IMR-90 (cell line): ENCODE results near the gene NKTR. TPM values are rescaled to one million over a fixed set of nuclear protein-coding genes. Genes with fewer than 3 reads are reported as not detected.

Source experiments
- ATAC-seq: fragments of 200-7000 bp; cut with Tn5 transposase; 2 replicates; pipeline ENCODE4 v1.9.1; 2020; ENCODE audit warnings: low read depth, mild to moderate bottlenecking, moderate library complexity
- BruUV-seq: library from RNA; stranded (reverse); fragments of 400-500 nt; replicated peaks from 2 replicates; lab custom pipeline; 2021; lab: Mats Ljungman, UMichigan
- CTCF ChIA-PET: fragments of 300-600 bp; formaldehyde crosslinking; extraction: SDS; loops from one replicate; lab custom pipeline; 2021; ENCODE audit warnings: antibody characterized with exemption; lab: Yijun Ruan, JAX
- POLR2A ChIA-PET: fragments of 300-600 bp; sonication (Branson Sonifier 250); formaldehyde crosslinking; loops from one replicate; lab custom pipeline; 2022; ENCODE audit warnings: antibody characterized with exemption; ENCODE audit not compliant: unreplicated experiment; lab: Charles Lee
- DNase-seq: peaks from one replicate; pipeline ENCODE4 v3.0.0; 2013
- H2AFZ ChIP-seq: replicated peaks from 2 replicates; pipeline ENCODE3; 2013; ENCODE audit warnings: low read length, mild to moderate bottlenecking; ENCODE audit not compliant: poor library complexity
- H2AK5ac ChIP-seq: 2 replicates; pipeline ENCODE4 v1.6.1; 2013; ENCODE audit warnings: low read depth, low read length, inconsistent platforms
- H2AK9ac ChIP-seq: replicated peaks from 2 replicates; pipeline ENCODE3; 2013; ENCODE audit warnings: mild to moderate bottlenecking, low read depth, low read length, moderate library complexity; ENCODE audit not compliant: poor library complexity
- H2BK120ac ChIP-seq: 2 replicates; pipeline ENCODE4 v1.6.1; 2013; ENCODE audit warnings: low read depth, low read length, inconsistent platforms
- H2BK15ac ChIP-seq: 3 replicates; pipeline ENCODE4 v1.6.1; 2013; ENCODE audit warnings: low read depth, low read length, inconsistent platforms
- H2BK20ac ChIP-seq: 2 replicates; pipeline ENCODE4 v1.6.1; 2013; ENCODE audit warnings: low read depth, mild to moderate bottlenecking, inconsistent platforms, low read length, moderate library complexity
- H2BK5ac ChIP-seq: 2 replicates; pipeline ENCODE4 v1.6.1; 2013; ENCODE audit warnings: mild to moderate bottlenecking, low read depth, low read length, inconsistent platforms; ENCODE audit not compliant: poor library complexity, severe bottlenecking
- H3K14ac ChIP-seq: replicated peaks from 2 replicates; pipeline ENCODE4 v1.6.1; 2013; ENCODE audit warnings: low read depth, low read length, inconsistent platforms
- H3K18ac ChIP-seq: 2 replicates; pipeline ENCODE4 v1.6.1; 2013; ENCODE audit warnings: low read depth, low read length, control low read depth
- H3K23ac ChIP-seq: 2 replicates; pipeline ENCODE4 v1.6.1; 2013; ENCODE audit warnings: low read depth, low read length, inconsistent platforms
- H3K27ac ChIP-seq: 2 replicates; pipeline ENCODE4 v1.5.1; 2013; ENCODE audit warnings: mild to moderate bottlenecking, control low read depth, low read length; ENCODE audit not compliant: insufficient read depth
- H3K27me3 ChIP-seq: 2 replicates; pipeline ENCODE4 v1.6.1; 2013; ENCODE audit warnings: low read length; ENCODE audit not compliant: control insufficient read depth, insufficient read depth
- H3K36me3 ChIP-seq: 2 replicates; pipeline ENCODE4 v1.6.1; 2013; ENCODE audit warnings: low read length, mixed read lengths; ENCODE audit not compliant: control insufficient read depth, insufficient read depth
- H3K4ac ChIP-seq: 2 replicates; pipeline ENCODE4 v1.6.1; 2013; ENCODE audit warnings: low read depth, low read length, inconsistent platforms
- H3K4me1 ChIP-seq: 2 replicates; pipeline ENCODE4 v1.6.1; 2013; ENCODE audit warnings: low read length, mixed read lengths; ENCODE audit not compliant: control insufficient read depth, insufficient read depth
- H3K4me2 ChIP-seq: 2 replicates; pipeline ENCODE4 v1.6.1; 2013; ENCODE audit warnings: low read depth, mild to moderate bottlenecking, control low read depth, low read length, moderate library complexity
- H3K4me3 ChIP-seq: 2 replicates; pipeline ENCODE4 v1.5.1; 2013; ENCODE audit warnings: low read depth, mild to moderate bottlenecking, control low read depth, low read length, moderate library complexity; ENCODE audit not compliant: insufficient read depth
- H3K56ac ChIP-seq: 2 replicates; pipeline ENCODE4 v1.6.1; 2013; ENCODE audit warnings: low read length, inconsistent platforms; ENCODE audit not compliant: insufficient read depth; ENCODE audit errors: extremely low read depth
- H3K79me1 ChIP-seq, 2 experiments: 2 replicates each; pipeline ENCODE4 v1.6.1; 2013; ENCODE audit warnings: low read length in 2 of 2, inconsistent platforms in 1 of 2, low read depth in 1 of 2
- H3K9ac ChIP-seq: 2 replicates; pipeline ENCODE4 v1.6.1; 2013; ENCODE audit warnings: low read depth, low read length, control low read depth
- H3K9me1 ChIP-seq: 2 replicates; pipeline ENCODE4 v1.6.1; 2013; ENCODE audit warnings: low read length, inconsistent platforms; ENCODE audit not compliant: insufficient read depth
- H3K9me3 ChIP-seq: 2 replicates; pipeline ENCODE4 v1.6.1; 2013; ENCODE audit warnings: low read length; ENCODE audit not compliant: control insufficient read depth, insufficient read depth
- H4K20me1 ChIP-seq: 2 replicates; pipeline ENCODE4 v1.6.1; 2013; ENCODE audit warnings: low read length, inconsistent platforms; ENCODE audit not compliant: insufficient read depth
- H4K5ac ChIP-seq: 2 replicates; pipeline ENCODE4 v1.6.1; 2013; ENCODE audit warnings: mild to moderate bottlenecking, low read depth, low read length, control low read depth
- H4K8ac ChIP-seq, 2 experiments: 2 replicates each; pipeline ENCODE4 v1.6.1; 2013; ENCODE audit warnings: low read depth in 2 of 2, low read length in 2 of 2, control low read depth in 1 of 2, inconsistent platforms in 1 of 2
- H4K91ac ChIP-seq: 2 replicates; pipeline ENCODE4 v1.6.1; 2013; ENCODE audit warnings: low read depth, low read length, inconsistent platforms; ENCODE audit not compliant: insufficient read depth
- MXI1 ChIP-seq: IDR thresholded peaks from 2 replicates; pipeline ENCODE4 v1.6.1; 2012; ENCODE audit warnings: low read depth, mild to moderate bottlenecking, low read length, moderate library complexity, borderline replicate concordance
- WGBS, 2 experiments: methylation state at CpG; one replicate each; pipeline versions ENCODE4 v1.1.5 to v1.1.7; 2013; ENCODE audit warnings: missing lambda C conversion rate in 2 of 2; ENCODE audit not compliant: insufficient read length in 1 of 2; ENCODE audit errors: extremely low coverage in 2 of 2; 5-methylcytosine and 5-hydroxymethylcytosine counted together
- dilution Hi-C: fragments of 300-500 bp; cut with HindIII; formaldehyde crosslinking; loops from one replicate; pipeline ENCODE4 v1.14.3; 2018; ENCODE audit warnings: low sequenced_read_pairs; ENCODE audit not compliant: unreplicated experiment
- in situ Hi-C: fragments of 300-500 bp; cut with MboI; formaldehyde crosslinking; loops from 3 replicates; pipeline ENCODE4 v1.14.3; 2019; ENCODE audit warnings: low sequenced_read_pairs, inconsistent platforms, mixed read lengths
- intact Hi-C: fragments of 100-400 bp; cut with micrococcal nuclease; formaldehyde crosslinking; loops from 2 replicates; pipeline ENCODE4 v1.10.0; 2022
- polyA plus RNA-seq, 3 experiments: library from polyadenylated mRNA; depleted of rRNA; stranded (reverse); fragments of >200 nt; gene quantifications; 2 replicates each; pipeline ENCODE4 v1.2.3, GENCODE V29; 2012; ENCODE audit warnings: low replicate concordance in 1 of 3
- total RNA-seq: library from RNA; depleted of rRNA; stranded (reverse); fragments of >200 nt; gene quantifications from 2 replicates; pipeline ENCODE4 v1.2.3, GENCODE V29; 2012

Gene NKTR
- total and polyA plus RNA-seq, 2 of the 4 experiments (the other 2 are of a cell fraction), result 24.0 to 30.7 TPM

DNA sequence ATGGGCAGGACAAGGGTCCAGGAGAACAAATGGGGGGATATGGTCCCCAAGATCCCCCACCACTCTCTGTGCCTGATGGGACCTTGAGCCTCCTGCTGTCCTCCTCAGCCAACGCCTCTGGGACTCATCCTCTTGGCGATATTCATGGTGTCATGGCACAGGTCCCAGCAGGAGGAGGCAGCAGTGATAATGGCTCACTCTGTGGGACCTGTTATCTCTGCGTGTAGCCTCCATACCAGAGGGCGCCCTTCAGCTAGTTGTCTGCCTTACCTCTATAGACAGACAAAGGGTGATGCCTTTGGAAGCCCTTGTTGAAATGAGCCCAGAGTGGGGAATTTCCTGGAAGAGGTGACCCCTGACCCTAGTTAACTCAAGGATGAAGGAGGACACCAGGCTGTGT lies 60.4 kb downstream of the NKTR start:
- Histone ChIP-seq H3K79me1 (peaks cover 3 to 35% of the 10 kb centered on the region in 2 experiments; a peak in 3 of 4 replicates), H3K9me1 (peaks cover 22% of the 10 kb centered on the region), H3K27ac (no peak overlapping the region), H2BK20ac (no peak overlapping the region), H4K91ac (no peak overlapping the region), H3K4ac (no peak overlapping the region), H2AK5ac (no peak overlapping the region), H3K27me3 (no peaks in the 10 kb centered on the region), H3K9ac (no peak overlapping the region), H4K20me1 (peaks cover 30% of the 10 kb centered on the region), H3K23ac (no peak overlapping the region), H4K5ac (no peak overlapping the region), H2BK120ac (no peak overlapping the region), H2BK5ac (no peak overlapping the region), H3K4me2 (no peak overlapping the region), H3K4me1 (peaks cover 6% of the 10 kb centered on the region; the same call in 1 of the 2 replicates), H3K56ac (no peak overlapping the region), H4K8ac (no peak overlapping the region), H2AFZ (no peak overlapping the region), H3K36me3 (peaks cover 21% of the 10 kb centered on the region; the same call in 1 of the 2 replicates), H3K14ac (no peak overlapping the region), H3K18ac (no peak overlapping the region), H2AK9ac (no peak overlapping the region), H2BK15ac (no peak overlapping the region), H3K9me3 (no peaks in the 10 kb centered on the region), H3K4me3 (no peak overlapping the region)
- no peak for DNase-seq
- 70% methylated on average over 2 of the region's 4 CpGs; no CpG with 5 or more reads in 1 of the 2 experiments for WGBS, 2 experiments
- in situ Hi-C loops (no loop called here), intact Hi-C loops (no loop called here), dilution Hi-C loops (no loop called here)
- no peak for ATAC-seq
- no peak for TF ChIP-seq MXI1
- BruUV-seq, result no TSS peak
- POLR2A ChIA-PET, result no interaction called here
- CTCF ChIA-PET, result interaction anchor here (0.9 kb wide), 1 partner anchor 17 kb away, joined by 3 read pairs; no protein-coding TSS in a partner anchor
